IPS-20b (cell line): ENCODE results near the gene CACNB4.
"Not testable (repeated sequence)": the region's sequence is repeated elsewhere in the genome, so short reads cannot be mapped to it uniquely, and the experiment has no call there.

Experiments used
- H3K27ac ChIP-seq: one replicate; pipeline ENCODE4 v1.5.1; 2013; ENCODE audit warnings: low read length
- H3K27me3 ChIP-seq: 2 replicates; pipeline ENCODE4 v1.6.1; 2013; ENCODE audit warnings: mild to moderate bottlenecking, low read length, inconsistent platforms; ENCODE audit not compliant: insufficient read depth
- H3K36me3 ChIP-seq: 2 replicates; pipeline ENCODE4 v1.6.1; 2013; ENCODE audit warnings: low read depth, mild to moderate bottlenecking, inconsistent platforms, low read length, moderate library complexity; ENCODE audit not compliant: insufficient read depth
- H3K4me1 ChIP-seq: 2 replicates; pipeline ENCODE4 v1.6.1; 2013; ENCODE audit warnings: mild to moderate bottlenecking, control low read depth, inconsistent platforms, low read length, moderate library complexity; ENCODE audit not compliant: insufficient read depth
- H3K4me3 ChIP-seq: 2 replicates; pipeline ENCODE4 v1.5.1; 2013; ENCODE audit warnings: mild to moderate bottlenecking, low read length, inconsistent platforms
- H3K9ac ChIP-seq: 2 replicates; pipeline ENCODE4 v1.6.1; 2013; ENCODE audit warnings: low read depth, mild to moderate bottlenecking, inconsistent platforms, low read length, moderate library complexity
- H3K9me3 ChIP-seq: 2 replicates; pipeline ENCODE4 v1.6.1; 2013; ENCODE audit warnings: mild to moderate bottlenecking, low read depth, low read length, inconsistent platforms; ENCODE audit not compliant: insufficient read depth

The CACNB4 gene

GRCh38 chr2:151927501-151928221 lies 171.2 kb downstream of the CACNB4 start:
- H3K27ac ChIP-seq = no peak overlapping the region
- H3K9me3 ChIP-seq = no peaks in the 10 kb centered on the region
- no peaks in the 10 kb centered on the region for H3K4me1 ChIP-seq
- H3K9ac ChIP-seq = no peak overlapping the region
- H3K36me3 ChIP-seq = no peaks in the 10 kb centered on the region
- no peaks in the 10 kb centered on the region for H3K27me3 ChIP-seq
- H3K4me3 ChIP-seq = no peak overlapping the region

- Histone ChIP-seq H3K4me3 (no peak overlapping the region), H3K9me3 (no peaks in the 10 kb centered on the region), H3K27ac (no peak overlapping the region), H3K4me1 (no peaks in the 10 kb centered on the region), H3K27me3 (no peaks in the 10 kb centered on the region), H3K9ac (no peak overlapping the region), H3K36me3 (no peaks in the 10 kb centered on the region)
Measured at GRCh38 chr2:151922845-151923666, 175.8 kb downstream of the CACNB4 start.

- H3K27me3 ChIP-seq = no peaks in the 10 kb centered on the region
- no peak overlapping the region for H3K27ac ChIP-seq
- no peak overlapping the region for H3K4me3 ChIP-seq
- no peaks in the 10 kb centered on the region for H3K9me3 ChIP-seq
- H3K9ac ChIP-seq = no peak overlapping the region
- H3K36me3 ChIP-seq = no peaks in the 10 kb centered on the region
- no peaks in the 10 kb centered on the region for H3K4me1 ChIP-seq
Measured at GRCh38 chr2:151919786-151920185, 179.1 kb downstream of the CACNB4 start.

GRCh38 chr2:151918308-151918707 lies 180.5 kb downstream of the CACNB4 start:
- Histone ChIP-seq H3K36me3 (no peaks in the 10 kb centered on the region), H3K27ac (no peak overlapping the region), H3K9ac (no peak overlapping the region), H3K4me1 (no peaks in the 10 kb centered on the region), H3K9me3 (no peaks in the 10 kb centered on the region), H3K27me3 (no peaks in the 10 kb centered on the region), H3K4me3 (no peak overlapping the region)

- Histone ChIP-seq H3K27ac (no peak overlapping the region), H3K27me3 (no peaks in the 10 kb centered on the region), H3K36me3 (no peaks in the 10 kb centered on the region), H3K4me1 (no peaks in the 10 kb centered on the region), H3K4me3 (no peak overlapping the region), H3K9me3 (no peaks in the 10 kb centered on the region), H3K9ac (no peak overlapping the region)
Measured at GRCh38 chr2:151916632-151917031, 182.2 kb downstream of the CACNB4 start.

GRCh38 chr2:151915629-151916025 lies 183.2 kb downstream of the CACNB4 start:
- not testable (repeated sequence) for H3K9me3 ChIP-seq, H3K36me3 ChIP-seq, H3K27me3 ChIP-seq, H3K4me3 ChIP-seq, H3K4me1 ChIP-seq, H3K9ac ChIP-seq, H3K27ac ChIP-seq

GRCh38 chr2:151914989-151915628 lies 183.7 kb downstream of the CACNB4 start:
- no peak overlapping the region for H3K4me3 ChIP-seq
- H3K36me3 ChIP-seq = no peaks in the 10 kb centered on the region
- H3K27ac ChIP-seq = no peak overlapping the region
- H3K4me1 ChIP-seq = no peaks in the 10 kb centered on the region
- no peak overlapping the region for H3K9ac ChIP-seq
- H3K9me3 ChIP-seq = no peaks in the 10 kb centered on the region
- no peaks in the 10 kb centered on the region for H3K27me3 ChIP-seq

GRCh38 chr2:151908204-151908882 lies 190.5 kb downstream of the CACNB4 start:
- no peak overlapping the region for H3K9ac ChIP-seq
- H3K36me3 ChIP-seq = no peaks in the 10 kb centered on the region
- no peaks in the 10 kb centered on the region for H3K27me3 ChIP-seq
- no peak overlapping the region for H3K27ac ChIP-seq
- peaks cover 7% of the 10 kb centered on the region; the same call in 1 of the 2 replicates for H3K4me1 ChIP-seq
- no peak overlapping the region for H3K4me3 ChIP-seq
- no peaks in the 10 kb centered on the region for H3K9me3 ChIP-seq

- Histone ChIP-seq H3K9ac (no peak overlapping the region; the same call in 1 of the 2 replicates), H3K27me3 (no peaks in the 10 kb centered on the region), H3K27ac (no peak overlapping the region), H3K4me1 (peaks cover 7% of the 10 kb centered on the region; the same call in 1 of the 2 replicates), H3K4me3 (no peak overlapping the region), H3K9me3 (no peaks in the 10 kb centered on the region), H3K36me3 (no peaks in the 10 kb centered on the region)
Measured at GRCh38 chr2:151907286-151908203, 191.3 kb downstream of the CACNB4 start.

GRCh38 chr2:151906633-151906998 lies 192.2 kb downstream of the CACNB4 start:
- H3K4me1 ChIP-seq = peaks cover 7% of the 10 kb centered on the region; the same call in 1 of the 2 replicates
- no peak overlapping the region for H3K27ac ChIP-seq
- no peaks in the 10 kb centered on the region for H3K9me3 ChIP-seq
- H3K9ac ChIP-seq = no peak overlapping the region
- H3K27me3 ChIP-seq = no peaks in the 10 kb centered on the region
- H3K36me3 ChIP-seq = no peaks in the 10 kb centered on the region
- no peak overlapping the region for H3K4me3 ChIP-seq
